Gastrocnemius medialis (tissue), 4 donors: Measurements from ENCODE around the gene PSMA3. TPM values are rescaled to one million over a fixed set of nuclear protein-coding genes. Genes with fewer than 3 reads are reported as not detected.

Experiments used
- ATAC-seq, 2 donors: fragments of 150-250 bp; one replicate each; pipeline ENCODE4 v1.9.1; 2016
- DNase-seq, 2 donors: peaks; one replicate each; pipeline ENCODE4 v3.0.0-alpha.2; 2019
- H3K27ac ChIP-seq, 4 donors: fragments of 200-600 bp; sonication (generic); 1 replicate in 1 of 4; 2 replicates in 3 of 4; pipeline ENCODE4 v1.5.1; 2016 to 2018; ENCODE audit warnings: mild to moderate bottlenecking in 2 of 4, moderate library complexity in 1 of 4
- H3K27me3 ChIP-seq, 3 donors: fragments of 200-600 bp; sonication (generic) in 2 of 3; 1 replicate in 1 of 3; 2 replicates in 2 of 3; pipeline versions ENCODE4 v1.5.1 to v1.6.0; 2016 to 2019; ENCODE audit warnings: mild to moderate bottlenecking in 1 of 3, moderate library complexity in 1 of 3
- H3K36me3 ChIP-seq, 2 donors: fragments of 200-600 bp; sonication (generic) in 1 of 2; one replicate each; pipeline ENCODE4 v1.5.1; 2017 to 2018
- H3K4me1 ChIP-seq, 2 donors: fragments of 200-600 bp; sonication (generic) in 1 of 2; one replicate each; pipeline ENCODE4 v1.5.1; 2016 to 2017; ENCODE audit warnings: mild to moderate bottlenecking in 2 of 2
- H3K4me3 ChIP-seq, 4 donors: fragments of 200-600 bp; sonication (generic) in 3 of 4; 1 replicate in 1 of 4; 2 replicates in 3 of 4; pipeline ENCODE4 v1.5.1; 2016 to 2019; ENCODE audit warnings: mild to moderate bottlenecking in 2 of 4
- H3K9me3 ChIP-seq, 3 donors: fragments of 200-600 bp; sonication (generic) in 2 of 3; 1 replicate in 1 of 3; 2 replicates in 2 of 3; pipeline ENCODE4 v1.5.1; 2016 to 2019
- CTCF ChIP-seq, 5 experiments: fragments of 450-650 bp in 3 of 5; fragments of 200-600 bp in 2 of 5; sonication (generic) in 2 of 5; IDR thresholded peaks in 4 of 5; conservative IDR thresholded peaks in 1 of 5; 1 replicate in 4 of 5; 2 replicates in 1 of 5; pipeline ENCODE4 v1.5.1; 2016 to 2019; ENCODE audit warnings: antibody characterized with exemption in 5 of 5, mild to moderate bottlenecking in 3 of 5, moderate library complexity in 3 of 5
- POLR2A ChIP-seq, 2 donors: fragments of 450-650 bp; IDR thresholded peaks; one replicate each; pipeline ENCODE4 v1.6.1; 2017; ENCODE audit warnings: antibody characterized with exemption in 2 of 2, mild to moderate bottlenecking in 2 of 2, moderate library complexity in 2 of 2
- in situ Hi-C, 4 donors: fragments of 200-750 bp; cut with MboI; loops; one replicate each; pipeline versions ENCODE4 v1.15.0 to v1.8.0; 2017; ENCODE audit warnings: low sequenced_read_pairs in 4 of 4
- intact Hi-C: fragments of 100-400 bp; cut with DNase I; formaldehyde crosslinking; loops from one replicate; pipeline ENCODE4 v1.15.1; 2023; ENCODE audit warnings: low total_unique reads
- total RNA-seq, 4 donors: library from RNA; depleted of rRNA; stranded (reverse); fragments of >200 nt; gene quantifications; one replicate each; pipeline versions ENCODE4 v1.1.0 to v1.2.3, GENCODE V29; 2016

The PSMA3 gene
- 100 to 1,000 TPM; 200 to 301 (median 217) TPM for total RNA-seq

- Histone ChIP-seq H3K4me3 (peak within 1 kb of the TSS; percentile 70 to 95 (median 78)), H3K27me3 (no peaks in the 10 kb centered on the region), H3K4me1 (peaks cover 27 to 33% of the 10 kb centered on the region in 2 donors), H3K9me3 (no peaks in the 10 kb centered on the region), H3K27ac (peak within 1 kb of the TSS; percentile 94 to 99 (median 96)), H3K36me3 (peaks cover 0 to 17% of the 10 kb centered on the region in 2 donors)
- intact Hi-C loops (loop anchor here (1.0 to 2.0 kb wide), 3 partner anchors 44 to 182 kb away; partner anchors contain the start of genes ACTR10, ARID4A, KIAA0586 and TIMM9), in situ Hi-C loops (loop anchor here in 3 of 4 donors (10.0 kb wide), 1 partner anchor 50 kb away; the partner anchor contains the start of gene ARID4A (in 3 of the 3))
- DNase-seq: peak; percentile 98
- ATAC-seq: peak; percentile 92 to 96
- TF ChIP-seq POLR2A (IDR thresholded peaks at IDR 0.05) (peak; percentile 89 to 92), CTCF (IDR thresholded peaks at IDR 0.05 in 4 of 5, conservative IDR thresholded peaks at IDR 0.05 in 1 of 5) (peak in 1 of 5 experiments; percentile 2)
Measured at GRCh38 chr14:58244556-58245387, at the start of gene PSMA3. Gene PSMA3 (plus strand): TSS chr14:58244843. CDS start chr14:58244921, 78 bp downstream.

GRCh38 chr14:58196198-58196597, 48.4 kb upstream of the PSMA3 start:
- Histone ChIP-seq H3K9me3 (no peaks in the 10 kb centered on the region), H3K4me1 (peaks cover 4 to 5% of the 10 kb centered on the region in 2 donors), H3K27me3 (no peaks in the 10 kb centered on the region), H3K4me3 (no peak overlapping the region), H3K36me3 (no peaks in the 10 kb centered on the region), H3K27ac (no peak overlapping the region)
- intact Hi-C loops (no loop called here), in situ Hi-C loops (no loop called here)
- TF ChIP-seq CTCF (IDR thresholded peaks at IDR 0.05 in 4 of 5, conservative IDR thresholded peaks at IDR 0.05 in 1 of 5): no peak
- no peak for TF ChIP-seq POLR2A (IDR thresholded peaks at IDR 0.05)
- DNase-seq (no peak), ATAC-seq (no peak)

- TF ChIP-seq POLR2A (IDR thresholded peaks at IDR 0.05): no peak
- TF ChIP-seq CTCF (IDR thresholded peaks at IDR 0.05 in 4 of 5, conservative IDR thresholded peaks at IDR 0.05 in 1 of 5): no peak
- peaks cover 4 to 14% of the 10 kb centered on the region in 2 donors for H3K4me1 ChIP-seq
- ATAC-seq: no peak
- no peak overlapping the region for H3K4me3 ChIP-seq
- DNase-seq: no peak
- H3K27ac ChIP-seq: no peak overlapping the region
- H3K36me3 ChIP-seq: peaks cover 0 to 5% of the 10 kb centered on the region in 2 donors
- in situ Hi-C loops: no loop called here
- H3K27me3 ChIP-seq: no peaks in the 10 kb centered on the region
- intact Hi-C loops: no loop called here
- H3K9me3 ChIP-seq: no peaks in the 10 kb centered on the region
Measured at GRCh38 chr14:58198086-58198485, 46.6 kb upstream of the PSMA3 start.

- Histone ChIP-seq H3K9me3 (no peaks in the 10 kb centered on the region), H3K4me1 (peaks cover 4 to 14% of the 10 kb centered on the region in 2 donors), H3K27ac (peak within 1 kb of the TSS; percentile 92 to 94 (median 93)), H3K36me3 (peaks cover 0 to 12% of the 10 kb centered on the region in 2 donors), H3K4me3 (peak within 1 kb of the TSS; percentile 87 to 94 (median 90)), H3K27me3 (no peaks in the 10 kb centered on the region)
- TF ChIP-seq CTCF (IDR thresholded peaks at IDR 0.05 in 4 of 5, conservative IDR thresholded peaks at IDR 0.05 in 1 of 5) (peak in 1 of 5 experiments; percentile 15), POLR2A (IDR thresholded peaks at IDR 0.05) (peak; percentile 41 to 54)
- in situ Hi-C loops (no loop called here), intact Hi-C loops (loop anchor here (2.0 to 10.0 kb wide), 3 partner anchors 45 to 225 kb away; partner anchors contain the start of genes ARID4A, KIAA0586, PSMA3 and TIMM9)
- peak; percentile 68 to 83 for DNase-seq
- peak; percentile 96 for ATAC-seq
Measured at GRCh38 chr14:58199726-58200479, 44.7 kb upstream of the PSMA3 start, which contains the start of gene ACTR10. Gene ACTR10 (plus strand): TSS chr14:58200149. CDS start chr14:58200218, 69 bp downstream.
